ENCODE measurements around the gene PLPP7.

The PLPP7 gene

DNA sequence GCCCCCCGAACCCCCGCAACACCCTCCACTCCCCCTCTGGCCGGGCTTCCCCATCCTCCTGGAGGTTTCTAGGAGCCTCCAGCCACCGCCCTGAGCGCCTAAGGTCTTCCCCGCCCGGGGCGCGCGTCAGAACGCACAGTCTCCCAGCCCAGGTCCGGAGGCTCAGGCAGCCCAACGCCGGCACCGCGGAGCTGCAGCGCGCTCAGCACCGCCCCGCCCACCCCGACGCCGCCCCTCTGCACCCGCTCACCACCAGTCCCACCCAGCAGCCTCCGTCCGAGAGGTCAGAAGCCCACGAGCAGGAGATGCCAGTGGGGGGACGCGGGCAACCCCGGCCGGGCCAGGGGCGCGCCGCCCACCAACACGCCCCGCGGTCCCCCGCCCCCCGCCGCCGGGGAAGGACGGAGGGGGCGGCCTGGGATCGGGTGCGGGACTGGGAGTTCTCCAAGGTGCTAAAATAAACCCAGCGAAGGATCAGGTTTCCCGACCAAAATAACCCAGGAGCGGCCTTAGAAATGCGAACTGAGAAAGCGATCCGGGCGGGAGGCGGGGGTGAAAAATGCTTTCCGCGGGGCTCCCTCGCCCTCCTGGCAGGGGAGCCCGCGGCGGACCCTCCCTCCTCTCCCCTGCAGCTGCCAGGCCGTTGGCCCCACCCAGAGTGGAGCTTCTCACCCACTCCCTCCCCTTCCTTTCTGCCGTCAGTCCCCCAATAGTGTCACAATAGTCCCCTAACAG, 6.7 kb upstream of the PLPP7 start:
- Histone ChIP-seq H3K27me3 (replicated peaks; ENCODE audit: control insufficient read depth, insufficient read depth, low read length) (no peaks in the 10 kb centered on the region; the same call in none of the 2 replicates), H3K36me3 (ENCODE audit: control insufficient read depth, insufficient read depth, low read length) (no peaks in the 10 kb centered on the region), H3K4me3 (replicated peaks; ENCODE audit: low read depth, low read length) (no peak overlapping the region)
- TF ChIP-seq, protein P1, sequence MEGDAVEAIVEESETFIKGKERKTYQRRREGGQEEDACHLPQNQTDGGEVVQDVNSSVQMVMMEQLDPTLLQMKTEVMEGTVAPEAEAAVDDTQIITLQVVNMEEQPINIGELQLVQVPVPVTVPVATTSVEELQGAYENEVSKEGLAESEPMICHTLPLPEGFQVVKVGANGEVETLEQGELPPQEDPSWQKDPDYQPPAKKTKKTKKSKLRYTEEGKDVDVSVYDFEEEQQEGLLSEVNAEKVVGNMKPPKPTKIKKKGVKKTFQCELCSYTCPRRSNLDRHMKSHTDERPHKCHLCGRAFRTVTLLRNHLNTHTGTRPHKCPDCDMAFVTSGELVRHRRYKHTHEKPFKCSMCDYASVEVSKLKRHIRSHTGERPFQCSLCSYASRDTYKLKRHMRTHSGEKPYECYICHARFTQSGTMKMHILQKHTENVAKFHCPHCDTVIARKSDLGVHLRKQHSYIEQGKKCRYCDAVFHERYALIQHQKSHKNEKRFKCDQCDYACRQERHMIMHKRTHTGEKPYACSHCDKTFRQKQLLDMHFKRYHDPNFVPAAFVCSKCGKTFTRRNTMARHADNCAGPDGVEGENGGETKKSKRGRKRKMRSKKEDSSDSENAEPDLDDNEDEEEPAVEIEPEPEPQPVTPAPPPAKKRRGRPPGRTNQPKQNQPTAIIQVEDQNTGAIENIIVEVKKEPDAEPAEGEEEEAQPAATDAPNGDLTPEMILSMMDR (IDR thresholded peaks at IDR 0.05; ENCODE audit: insufficient read depth, low read length, poor library complexity, severe bottlenecking), result no peak
- no peak for DNase-seq (ENCODE audit: extremely low read depth, insufficient read length)

DNA sequence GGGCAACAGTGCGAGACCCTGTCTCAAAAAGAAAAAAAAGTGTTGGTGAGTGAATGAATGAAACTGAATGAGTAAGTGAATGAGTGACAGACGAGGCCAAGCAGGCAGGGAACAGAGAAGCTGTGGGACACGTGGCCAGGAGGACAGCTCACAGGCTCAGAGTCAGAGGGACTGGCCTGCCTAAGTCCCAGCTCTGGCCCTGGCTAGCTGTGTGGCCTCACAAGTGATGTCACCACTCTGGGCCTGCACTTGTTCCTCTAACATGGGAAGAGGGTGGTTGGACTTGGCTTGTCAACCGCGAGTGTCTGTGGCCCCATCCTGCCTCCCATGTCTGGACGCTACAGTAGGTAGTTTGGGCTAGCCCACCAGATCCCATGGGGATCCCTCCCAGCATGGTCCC, 4.7 kb upstream of the PLPP7 start:
- TF ChIP-seq, protein P1 (IDR thresholded peaks at IDR 0.05; ENCODE audit: insufficient read depth, low read length, poor library complexity, severe bottlenecking), result no peak
- H3K36me3 ChIP-seq (ENCODE audit: control insufficient read depth, insufficient read depth, low read length), result no peaks in the 10 kb centered on the region
- no peak overlapping the region for H3K4me3 ChIP-seq (replicated peaks; ENCODE audit: low read depth, low read length)
- H3K27me3 ChIP-seq (replicated peaks; ENCODE audit: control insufficient read depth, insufficient read depth, low read length), result no peaks in the 10 kb centered on the region; the same call in none of the 2 replicates
- DNase-seq (ENCODE audit: extremely low read depth, insufficient read length), result no peak

DNA sequence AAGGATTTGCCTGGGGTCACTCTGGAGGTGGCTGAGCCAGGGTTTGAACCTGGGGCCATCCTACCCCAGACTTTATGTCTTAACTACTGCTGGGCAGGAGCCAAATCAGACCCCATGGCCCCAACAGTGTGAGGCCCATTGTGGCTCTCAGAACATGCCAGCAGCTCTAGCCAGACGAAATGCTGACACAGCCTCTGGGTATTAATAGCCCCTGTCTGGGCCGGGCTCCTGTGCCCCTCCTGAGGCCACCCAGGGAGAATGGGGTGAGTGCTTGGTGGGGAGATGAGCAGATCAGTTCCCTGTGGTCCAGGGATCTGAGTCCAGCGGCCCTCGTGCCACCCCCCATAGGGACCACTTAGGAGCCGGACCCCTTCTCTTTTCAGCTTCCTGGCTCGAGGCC, 2.2 kb upstream of the PLPP7 start:
- Histone ChIP-seq H3K27me3 (replicated peaks; ENCODE audit: control insufficient read depth, insufficient read depth, low read length) (no peaks in the 10 kb centered on the region), H3K4me3 (replicated peaks; ENCODE audit: low read depth, low read length) (no peak overlapping the region), H3K36me3 (ENCODE audit: control insufficient read depth, insufficient read depth, low read length) (no peaks in the 10 kb centered on the region)
- no peak for DNase-seq (ENCODE audit: extremely low read depth, insufficient read length)
- TF ChIP-seq, protein P1 (IDR thresholded peaks at IDR 0.05; ENCODE audit: insufficient read depth, low read length, poor library complexity, severe bottlenecking), result no peak

DNA sequence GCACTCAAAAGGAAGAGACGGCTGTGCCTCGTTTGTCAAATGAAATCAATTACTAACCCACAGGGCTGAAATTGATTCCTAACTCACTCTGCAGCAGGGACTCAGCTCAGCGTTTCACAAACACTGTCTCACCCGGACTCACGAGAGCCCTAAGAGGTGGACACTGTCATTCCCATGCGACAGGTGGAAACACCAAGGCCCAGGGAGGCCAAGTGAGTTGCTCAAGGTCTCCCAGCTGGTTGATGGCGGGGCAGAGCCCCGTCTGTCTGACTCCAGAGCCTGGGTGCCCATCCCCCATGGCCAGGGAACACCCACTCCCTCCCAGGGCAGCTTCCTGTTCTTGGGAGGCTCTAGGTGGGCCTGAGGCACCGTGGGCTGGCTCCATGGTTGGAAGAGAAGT, 1.3 kb upstream of the PLPP7 start:
- no peak for DNase-seq (ENCODE audit: extremely low read depth, insufficient read length)
- H3K27me3 ChIP-seq (replicated peaks; ENCODE audit: control insufficient read depth, insufficient read depth, low read length), result no peaks in the 10 kb centered on the region
- no peak overlapping the region for H3K4me3 ChIP-seq (replicated peaks; ENCODE audit: low read depth, low read length)
- H3K36me3 ChIP-seq (ENCODE audit: control insufficient read depth, insufficient read depth, low read length), result no peaks in the 10 kb centered on the region
- TF ChIP-seq, protein P1 (IDR thresholded peaks at IDR 0.05; ENCODE audit: insufficient read depth, low read length, poor library complexity, severe bottlenecking), result no peak

DNA sequence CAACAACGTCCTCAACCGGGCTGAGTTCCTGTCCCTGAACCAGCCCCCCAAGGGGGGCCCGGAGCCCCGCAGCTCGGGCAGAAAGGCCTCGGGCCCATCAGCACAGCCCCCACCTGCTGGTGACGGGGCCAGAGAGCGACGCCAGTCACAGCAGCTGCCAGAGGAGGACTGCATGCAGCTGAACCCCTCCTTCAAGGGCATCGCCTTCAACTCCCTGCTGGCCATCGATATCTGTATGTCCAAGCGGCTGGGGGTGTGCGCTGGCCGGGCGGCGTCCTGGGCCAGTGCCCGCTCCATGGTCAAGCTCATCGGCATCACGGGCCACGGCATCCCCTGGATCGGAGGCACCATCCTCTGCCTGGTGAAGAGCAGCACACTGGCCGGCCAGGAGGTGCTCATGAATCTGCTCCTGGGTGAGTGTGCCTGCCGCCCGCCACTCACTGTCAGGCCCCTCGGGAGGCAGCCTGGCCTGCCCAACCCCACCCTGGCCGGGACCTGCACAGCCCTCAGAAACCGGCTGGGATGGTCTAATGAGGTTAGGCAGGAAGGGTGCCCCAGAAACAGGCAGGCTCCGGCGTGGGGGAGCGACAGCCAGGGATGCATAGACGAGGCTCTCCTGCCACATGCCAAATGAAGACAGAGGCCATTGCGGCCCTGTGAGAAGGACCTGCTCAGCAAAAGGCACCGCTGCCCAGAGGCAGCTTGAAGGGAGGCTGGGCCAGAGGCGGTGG, 678 bp downstream of the PLPP7 start:
- no peaks in the 10 kb centered on the region for H3K27me3 ChIP-seq (replicated peaks; ENCODE audit: control insufficient read depth, insufficient read depth, low read length)
- H3K36me3 ChIP-seq (ENCODE audit: control insufficient read depth, insufficient read depth, low read length), result no peaks in the 10 kb centered on the region
- peak overlapping the region; percentile 43 for H3K4me3 ChIP-seq (replicated peaks; ENCODE audit: low read depth, low read length)
- DNase-seq (ENCODE audit: extremely low read depth, insufficient read length), result no peak
- TF ChIP-seq, protein P1 (IDR thresholded peaks at IDR 0.05; ENCODE audit: insufficient read depth, low read length, poor library complexity, severe bottlenecking), result no peak
